CD4-positive, alpha-beta T cell treated with Interleukin-15 for 1 hour (primary cell): ENCODE data around the gene SLC4A1.
A peak's percentile ranks its signal among the peaks of the same experiment; 100 is the strongest.
"Not testable (repeated sequence)": the region's sequence is repeated elsewhere in the genome, so short reads cannot be mapped to it uniquely, and the experiment has no call there.

Source experiments
- DNase-seq: peaks from one replicate; pipeline ENCODE4 v3.0.0-alpha.2; 2020

SLC4A1 gene

GRCh38 chr17:44255915-44256314 is 12.0 kb downstream of the SLC4A1 start:
- no peak for DNase-seq

- no peak for DNase-seq
These were observed 13.4 kb downstream of the SLC4A1 start for GRCh38 chr17:44254361-44255095.

GRCh38 chr17:44253006-44253405 is 14.9 kb downstream of the SLC4A1 start:
- DNase-seq: no peak

GRCh38 chr17:44251062-44251461 is 16.9 kb downstream of the SLC4A1 start:
- DNase-seq: no peak

- no peak for DNase-seq
These were observed 18.3 kb downstream of the SLC4A1 start for GRCh38 chr17:44249501-44250246.

- no peak for DNase-seq
These were observed 19.8 kb downstream of the SLC4A1 start for GRCh38 chr17:44247876-44248736.

- no peak for DNase-seq
These were observed 20.5 kb downstream of the SLC4A1 start for GRCh38 chr17:44247440-44247841.

- DNase-seq: no peak
These were observed 26.8 kb downstream of the SLC4A1 start for GRCh38 chr17:44241106-44241624.

GRCh38 chr17:44237886-44238285 is 30.0 kb downstream of the SLC4A1 start:
- not testable (repeated sequence) for DNase-seq

GRCh38 chr17:44236444-44236991 is 31.4 kb downstream of the SLC4A1 start:
- DNase-seq: no peak

- no peak for DNase-seq
These were observed 32.4 kb downstream of the SLC4A1 start for GRCh38 chr17:44235583-44235936.

GRCh38 chr17:44233582-44233981 is 34.4 kb downstream of the SLC4A1 start:
- no peak for DNase-seq

- DNase-seq: no peak
These were observed 35.9 kb downstream of the SLC4A1 start for GRCh38 chr17:44232061-44232460.

GRCh38 chr17:44230140-44230539 is 37.8 kb downstream of the SLC4A1 start:
- no peak for DNase-seq

GRCh38 chr17:44229090-44229489 is 38.8 kb downstream of the SLC4A1 start:
- no peak for DNase-seq

- no peak for DNase-seq
These were observed 44.3 kb downstream of the SLC4A1 start for GRCh38 chr17:44223541-44224071.

- peak; percentile 59 for DNase-seq
These were observed 45.6 kb downstream of the SLC4A1 start for GRCh38 chr17:44222112-44222869.

GRCh38 chr17:44221862-44222111 is 46.1 kb downstream of the SLC4A1 start:
- DNase-seq: no peak

- DNase-seq: peak; percentile 68
These were observed 46.7 kb downstream of the SLC4A1 start for GRCh38 chr17:44221084-44221861.

GRCh38 chr17:44220213-44221083 is 47.5 kb downstream of the SLC4A1 start:
- DNase-seq: peak; percentile 56
